ENCODE results near the gene PEX14. TPM values are rescaled to one million over a fixed set of nuclear protein-coding genes. Genes with fewer than 3 reads are reported as not detected.

PEX14 gene
- total RNA-seq, 3 donors from 2014 or later: 12.5 to 16.1 (median 14.8) TPM

- Histone ChIP-seq H3K36me3 (no peaks in the 10 kb centered on the region), H3K9me3 (no peaks in the 10 kb centered on the region), H3K27ac (no peak overlapping the region), H3K4me1 (no peaks in the 10 kb centered on the region), H3K27me3 (no peaks in the 10 kb centered on the region), H3K4me3 (no peak overlapping the region)
- DNase-seq (ENCODE audit: low spot score in 2 of 2): peak in 1 of 2 donors; percentile 25
- TF ChIP-seq CTCF (IDR thresholded peaks at IDR 0.05) (no peak), POLR2AphosphoS5 (IDR thresholded peaks at IDR 0.05) (no peak)
- intact Hi-C loops (cut with DNase I; ENCODE audit: low total_unique reads): loop anchor here (1.0 kb wide), 1 partner anchor 49 kb away; no protein-coding TSS in a partner anchor
Observed at GRCh38 chr1:10615932-10616671, 141.4 kb downstream of the PEX14 start.

- DNase-seq (ENCODE audit: low spot score in 2 of 2): peak in 1 of 2 donors; percentile 14
- no peak for TF ChIP-seq POLR2A (IDR thresholded peaks at IDR 0.05)
- H3K4me1 ChIP-seq: no peaks in the 10 kb centered on the region
- no peaks in the 10 kb centered on the region for H3K9me3 ChIP-seq
- H3K36me3 ChIP-seq: no peaks in the 10 kb centered on the region
- H3K27me3 ChIP-seq: no peaks in the 10 kb centered on the region
- intact Hi-C loops (cut with DNase I; ENCODE audit: low total_unique reads): loop anchor here (1.0 kb wide), 1 partner anchor 49 kb away; no protein-coding TSS in a partner anchor
- no peak overlapping the region for H3K4me3 ChIP-seq
- H3K27ac ChIP-seq: no peak overlapping the region
Observed at GRCh38 chr1:10616696-10617095, 141.9 kb downstream of the PEX14 start.

- H3K27ac ChIP-seq: no peak overlapping the region
- no peak overlapping the region for H3K4me3 ChIP-seq
- H3K9me3 ChIP-seq: no peaks in the 10 kb centered on the region
- intact Hi-C loops (cut with DNase I; ENCODE audit: low total_unique reads): no loop called here
- TF ChIP-seq POLR2A (IDR thresholded peaks at IDR 0.05): no peak
- peak in 1 of 2 donors; percentile 27 for DNase-seq (ENCODE audit: low spot score in 2 of 2)
- no peaks in the 10 kb centered on the region for H3K4me1 ChIP-seq
- no peaks in the 10 kb centered on the region for H3K27me3 ChIP-seq
- H3K36me3 ChIP-seq: no peaks in the 10 kb centered on the region
Observed at GRCh38 chr1:10617318-10617717, 142.6 kb downstream of the PEX14 start.

GRCh38 chr1:10617931-10618885 is 143.5 kb downstream of the PEX14 start:
- TF ChIP-seq POLR2A (IDR thresholded peaks at IDR 0.05): no peak
- no peak for TF ChIP-seq POLR2AphosphoS5 (IDR thresholded peaks at IDR 0.05)
- TF ChIP-seq CTCF (IDR thresholded peaks at IDR 0.05): no peak
- no peaks in the 10 kb centered on the region for H3K9me3 ChIP-seq
- H3K27ac ChIP-seq: no peak overlapping the region
- H3K4me3 ChIP-seq: no peak overlapping the region
- H3K36me3 ChIP-seq: no peaks in the 10 kb centered on the region
- no peaks in the 10 kb centered on the region for H3K27me3 ChIP-seq
- intact Hi-C loops (cut with DNase I; ENCODE audit: low total_unique reads): no loop called here
- no peaks in the 10 kb centered on the region for H3K4me1 ChIP-seq
- DNase-seq (ENCODE audit: low spot score in 2 of 2): peak in 1 of 2 donors; percentile 37

- Histone ChIP-seq H3K4me3 (no peak overlapping the region), H3K27ac (no peak overlapping the region), H3K9me3 (no peaks in the 10 kb centered on the region), H3K4me1 (no peaks in the 10 kb centered on the region), H3K27me3 (no peaks in the 10 kb centered on the region), H3K36me3 (no peaks in the 10 kb centered on the region)
- TF ChIP-seq POLR2A (IDR thresholded peaks at IDR 0.05) (no peak), CTCF (IDR thresholded peaks at IDR 0.05) (no peak), POLR2AphosphoS5 (IDR thresholded peaks at IDR 0.05) (no peak)
- peak in 1 of 2 donors; percentile 14 for DNase-seq (ENCODE audit: low spot score in 2 of 2)
- intact Hi-C loops (cut with DNase I; ENCODE audit: low total_unique reads): no loop called here
Observed at GRCh38 chr1:10620776-10621175, 146.0 kb downstream of the PEX14 start.

GRCh38 chr1:10621906-10622305 is 147.2 kb downstream of the PEX14 start:
- no peak overlapping the region for H3K4me3 ChIP-seq
- H3K9me3 ChIP-seq: no peaks in the 10 kb centered on the region
- peaks cover 0 to 3% of the 10 kb centered on the region in 2 donors for H3K4me1 ChIP-seq
- peak in 1 of 2 donors; percentile 44 for DNase-seq (ENCODE audit: low spot score in 2 of 2)
- no peaks in the 10 kb centered on the region for H3K36me3 ChIP-seq
- TF ChIP-seq CTCF (IDR thresholded peaks at IDR 0.05): no peak
- no peak for TF ChIP-seq POLR2A (IDR thresholded peaks at IDR 0.05)
- no peak for TF ChIP-seq POLR2AphosphoS5 (IDR thresholded peaks at IDR 0.05)
- no peaks in the 10 kb centered on the region for H3K27me3 ChIP-seq
- H3K27ac ChIP-seq: no peak overlapping the region
- intact Hi-C loops (cut with DNase I; ENCODE audit: low total_unique reads): no loop called here

Data from breast epithelium (tissue), 4 donors.